NCI-H1930 (cell line): Measurements from ENCODE around the gene TUBB2B.

Experiments
- DNase-seq, 2 experiments: peaks; one replicate each; lab custom pipeline; 2025; lab: John Stamatoyannopoulos, UW

The TUBB2B gene

GRCh38 chr6:3227363-3228045 lies at the start of gene TUBB2B:
TSS of gene TUBB2B (minus strand) at chr6:3227653. CDS start at chr6:3227543, 110 bp downstream.
- peak; percentile 91 to 97 for DNase-seq

GRCh38 chr6:3277251-3277650 lies 49.8 kb upstream of the TUBB2B start:
- DNase-seq: no peak

- DNase-seq: no peak
Observed at GRCh38 chr6:3276174-3277167, 49.0 kb upstream of the TUBB2B start.

- no peak for DNase-seq
Observed at GRCh38 chr6:3273707-3274521, 46.5 kb upstream of the TUBB2B start.

GRCh38 chr6:3272911-3273547 lies 45.6 kb upstream of the TUBB2B start:
- no peak for DNase-seq

GRCh38 chr6:3271756-3272155 lies 44.3 kb upstream of the TUBB2B start:
- DNase-seq: no peak

GRCh38 chr6:3270258-3270657 lies 42.8 kb upstream of the TUBB2B start:
- no peak for DNase-seq

GRCh38 chr6:3269281-3269975 lies 42.0 kb upstream of the TUBB2B start:
- DNase-seq: no peak

GRCh38 chr6:3268680-3269079 lies 41.2 kb upstream of the TUBB2B start:
- no peak for DNase-seq

DNA sequence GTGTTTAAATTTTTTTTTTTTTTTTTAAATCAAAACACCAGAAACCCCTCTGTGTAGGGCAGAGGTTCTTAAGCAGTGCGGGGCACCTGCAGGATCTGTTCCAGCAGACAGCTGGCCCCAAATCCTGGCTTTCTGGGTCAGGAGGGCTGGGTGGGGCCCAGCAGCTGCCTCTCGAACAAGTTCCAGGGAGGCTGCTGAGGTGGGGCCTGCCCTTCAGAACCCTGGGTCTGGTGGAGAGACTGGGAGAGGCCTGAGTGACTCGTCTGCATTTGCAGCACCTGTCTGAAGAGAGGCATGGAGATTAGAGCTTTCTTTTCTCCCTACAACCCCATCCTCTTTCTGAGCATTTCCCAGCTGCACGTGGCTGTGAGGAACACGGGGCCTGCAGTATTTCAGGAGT lies 39.7 kb upstream of the TUBB2B start:
- DNase-seq: no peak

DNA sequence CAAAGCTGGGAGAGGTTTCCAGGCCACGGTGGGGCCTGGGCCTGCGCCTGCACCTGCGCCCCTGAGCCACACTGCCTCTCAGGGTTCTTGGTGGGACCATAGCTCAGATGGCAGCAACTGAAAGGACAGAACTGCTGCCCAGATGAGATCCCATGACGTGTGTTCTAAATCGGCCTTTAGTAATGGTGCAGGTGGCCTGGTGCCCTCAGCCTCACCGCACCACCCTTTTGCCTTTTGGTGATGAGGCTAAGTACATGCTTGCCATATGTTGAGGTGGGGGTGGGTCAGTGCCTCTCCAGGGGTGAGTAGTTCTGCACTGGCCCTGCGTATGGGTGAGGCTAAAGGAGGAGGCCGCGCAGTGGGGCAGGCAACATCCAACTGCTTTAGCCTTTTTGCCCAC lies 38.7 kb upstream of the TUBB2B start:
- DNase-seq: no peak

- DNase-seq: no peak
Observed at GRCh38 chr6:3265671-3266070, 38.2 kb upstream of the TUBB2B start.

DNA sequence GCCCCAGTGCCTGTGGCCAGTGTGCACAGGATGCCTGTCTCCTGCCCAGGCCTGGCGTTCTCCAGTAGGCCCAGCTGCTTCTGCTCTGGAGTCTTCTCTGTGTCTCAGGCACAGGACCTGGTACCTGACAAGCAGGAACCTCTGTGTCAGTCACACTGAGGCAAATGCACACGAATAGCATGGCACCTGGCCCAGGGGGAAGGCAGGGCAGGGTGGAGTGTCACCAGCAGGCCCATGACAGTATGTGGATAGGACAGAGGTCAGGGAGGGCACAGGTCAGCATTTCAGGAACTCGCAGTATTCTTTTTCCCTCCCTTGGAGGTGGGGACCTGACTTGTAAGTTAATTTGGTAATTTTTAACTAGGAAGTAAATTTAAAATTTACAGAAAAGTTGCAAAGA lies 36.9 kb upstream of the TUBB2B start:
- no peak for DNase-seq

DNA sequence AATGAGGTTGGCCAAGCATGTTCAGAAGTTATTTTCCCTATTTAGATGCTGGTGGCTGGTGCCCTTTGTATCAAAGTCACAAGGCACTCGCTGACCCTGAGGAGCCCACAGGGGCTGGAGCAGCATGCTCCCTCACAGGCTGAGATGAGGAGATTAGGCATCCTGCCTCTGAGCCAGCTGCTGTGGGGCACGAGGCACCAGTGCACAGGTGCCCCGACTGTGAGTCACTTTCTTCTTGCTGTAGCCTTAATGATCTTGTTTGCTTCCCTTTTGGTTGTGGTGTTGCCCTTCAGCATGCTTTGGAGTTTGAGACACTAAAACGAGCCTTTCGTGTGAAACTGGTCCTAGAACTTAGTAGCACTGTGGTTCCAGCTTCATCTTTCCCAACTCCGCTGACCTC lies 35.6 kb upstream of the TUBB2B start:
- DNase-seq: no peak

GRCh38 chr6:3261921-3262320 lies 34.5 kb upstream of the TUBB2B start:
- no peak for DNase-seq

GRCh38 chr6:3261518-3261820 lies 34.0 kb upstream of the TUBB2B start:
- no peak for DNase-seq

DNA sequence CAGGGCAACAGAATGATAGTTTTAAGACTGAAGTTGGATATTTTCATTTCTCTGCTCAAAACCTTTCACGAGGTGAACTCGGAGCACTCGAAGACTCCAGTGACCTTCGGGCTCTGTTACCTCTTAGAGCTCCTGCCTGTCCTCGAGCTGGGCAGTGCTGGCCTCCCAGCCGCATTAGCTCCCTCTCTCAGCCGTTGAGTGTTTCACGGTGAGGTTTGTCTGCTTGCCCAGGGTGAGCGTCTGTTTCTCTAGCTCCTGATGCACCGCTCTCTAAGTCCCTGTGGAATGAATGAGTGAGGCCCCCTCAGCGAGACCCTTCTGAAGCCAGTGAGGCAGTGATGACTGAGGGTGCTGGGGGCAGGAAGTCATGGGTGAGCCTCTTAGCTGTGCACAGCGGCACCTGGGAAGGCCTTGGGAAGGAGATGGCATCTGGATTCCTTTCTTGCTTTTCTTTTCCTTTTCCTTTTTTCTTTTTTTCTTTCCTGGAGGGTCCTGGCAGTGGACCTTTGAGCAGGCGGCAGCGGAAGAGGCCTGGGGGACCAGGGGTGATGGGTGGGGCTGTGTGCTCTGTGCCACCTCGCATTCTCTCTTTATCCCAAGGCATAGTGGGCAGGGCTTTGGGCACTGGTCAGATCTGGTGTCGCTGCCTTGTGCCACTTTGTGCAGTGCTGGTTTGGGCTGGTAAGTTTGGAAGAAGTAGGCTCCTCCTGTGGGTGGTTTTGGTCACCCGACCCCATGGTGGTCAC lies 33.5 kb upstream of the TUBB2B start:
- DNase-seq: no peak

- DNase-seq: no peak
Observed at GRCh38 chr6:3260296-3260695, 32.8 kb upstream of the TUBB2B start.

DNA sequence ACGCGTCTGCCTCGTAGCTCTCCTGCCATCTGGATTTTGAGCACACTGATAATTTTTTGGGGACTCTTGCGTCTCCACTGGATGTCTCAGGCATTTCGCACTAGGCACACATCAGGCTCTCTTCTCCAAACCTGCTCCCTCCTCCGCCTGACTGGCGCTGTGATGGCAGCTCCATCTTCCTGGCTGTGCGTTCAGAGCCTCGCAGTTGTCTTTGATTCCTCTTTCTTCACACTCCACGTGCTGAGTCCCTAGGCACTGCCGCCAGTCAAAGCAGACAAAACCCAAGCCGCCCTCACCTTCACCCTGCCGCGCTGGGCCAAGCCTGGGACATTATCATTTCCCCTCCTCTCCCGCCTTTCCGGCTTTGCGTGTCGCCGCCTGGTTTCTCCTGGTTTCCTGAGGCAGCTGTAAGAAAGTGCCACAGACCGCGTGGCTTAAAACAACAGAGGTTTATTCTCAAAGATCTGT lies 32.1 kb upstream of the TUBB2B start:
- DNase-seq: peak in 1 of 2 experiments; percentile 25

DNA sequence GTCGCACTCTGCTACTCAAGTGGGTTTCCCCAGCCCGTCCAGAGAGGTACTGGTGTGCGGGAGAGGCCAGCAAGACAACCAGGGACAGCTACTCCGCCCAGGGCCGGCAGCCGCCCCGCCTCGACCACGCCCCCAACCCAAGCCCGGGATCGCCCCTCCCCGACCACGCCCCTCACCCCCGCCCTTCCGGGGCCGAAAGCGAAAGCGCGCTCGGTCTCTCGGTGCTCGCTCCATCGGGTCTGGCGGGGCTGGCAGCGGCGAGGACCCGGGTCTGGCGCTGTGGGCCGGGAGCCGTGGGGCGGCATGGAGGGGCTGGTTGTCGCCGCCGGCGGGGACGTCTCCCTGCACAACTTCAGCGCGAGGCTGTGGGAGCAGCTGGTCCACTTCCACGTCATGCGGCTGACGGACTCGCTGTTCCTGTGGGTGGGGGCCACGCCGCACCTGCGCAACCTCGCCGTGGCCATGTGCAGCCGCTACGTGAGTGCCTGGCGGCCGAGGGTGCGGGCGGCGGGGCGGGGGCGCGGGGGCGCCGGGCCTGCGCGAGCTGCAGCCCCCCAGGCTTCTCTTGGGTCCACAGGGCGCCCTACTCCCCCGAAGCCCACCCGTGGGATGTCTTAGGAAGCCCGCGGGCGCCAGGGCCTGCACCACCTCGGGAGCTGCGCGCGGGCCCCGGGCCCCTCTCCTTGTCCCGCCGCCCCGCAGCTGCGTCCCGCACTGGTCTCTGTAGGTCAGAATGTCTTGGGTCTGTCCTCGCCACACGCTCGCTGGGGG lies 31.5 kb upstream of the TUBB2B start, which contains the start of gene PSMG4:
Gene PSMG4 (plus strand): TSS at position 228 of the 771 bp plus-strand sequence. CDS start 76 bp downstream, at position 304.
- DNase-seq: peak; percentile 72 to 85
